Fibroblast of skin of right quadriceps (primary cell): ENCODE measurements around the gene ELAVL2.

ENCODE experiments used
- DNase-seq: peaks from one replicate; pipeline ENCODE4 v3.0.0-alpha.2; 2013

Gene ELAVL2

GRCh38 chr9:23821375-23822181, 4.5 kb downstream of the ELAVL2 start:
- DNase-seq = peak; percentile 35

GRCh38 chr9:23820451-23821374, 5.3 kb downstream of the ELAVL2 start:
- DNase-seq = no peak

GRCh38 chr9:23819403-23819802, 6.6 kb downstream of the ELAVL2 start:
- no peak for DNase-seq

DNA sequence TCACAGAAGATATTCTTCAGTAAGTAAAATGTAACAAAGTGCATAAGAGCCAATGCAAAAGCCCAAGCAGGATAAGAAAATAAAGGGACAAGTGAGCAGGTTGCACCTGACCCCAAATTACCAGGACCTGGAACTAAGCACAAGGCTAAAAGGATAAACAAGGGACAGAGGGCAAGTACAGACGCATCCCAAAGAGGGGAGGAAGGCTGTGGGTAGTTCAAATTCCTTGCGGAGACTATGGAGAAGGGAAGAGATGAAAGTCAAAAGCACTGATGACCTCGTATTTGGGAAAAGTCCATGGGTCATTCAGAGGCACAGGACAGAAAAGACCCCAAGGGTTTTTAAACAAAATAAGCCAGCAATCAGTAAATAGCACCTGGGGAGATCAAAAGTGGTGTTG, 11.8 kb downstream of the ELAVL2 start:
- no peak for DNase-seq

GRCh38 chr9:23812673-23813072, 13.4 kb downstream of the ELAVL2 start:
- DNase-seq = no peak

DNA sequence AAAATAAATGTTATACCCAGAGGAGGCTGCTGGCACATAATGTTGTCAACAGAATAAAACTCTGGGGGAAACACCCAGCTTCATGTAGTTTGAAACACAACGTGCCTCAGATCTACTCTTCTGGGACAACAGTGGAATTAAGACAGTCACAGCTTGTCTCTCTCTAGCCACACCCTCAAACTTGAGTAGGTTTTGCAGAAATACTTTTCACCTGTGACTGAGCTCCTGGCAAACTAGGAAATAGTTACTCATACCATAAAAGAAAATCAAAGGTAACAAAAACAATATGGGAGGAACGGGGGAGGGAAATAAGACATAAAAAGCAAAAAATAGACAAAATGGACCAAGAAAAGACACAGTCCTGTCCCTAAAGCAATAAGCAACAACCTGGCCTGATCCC, 14.4 kb downstream of the ELAVL2 start:
- DNase-seq = no peak

DNA sequence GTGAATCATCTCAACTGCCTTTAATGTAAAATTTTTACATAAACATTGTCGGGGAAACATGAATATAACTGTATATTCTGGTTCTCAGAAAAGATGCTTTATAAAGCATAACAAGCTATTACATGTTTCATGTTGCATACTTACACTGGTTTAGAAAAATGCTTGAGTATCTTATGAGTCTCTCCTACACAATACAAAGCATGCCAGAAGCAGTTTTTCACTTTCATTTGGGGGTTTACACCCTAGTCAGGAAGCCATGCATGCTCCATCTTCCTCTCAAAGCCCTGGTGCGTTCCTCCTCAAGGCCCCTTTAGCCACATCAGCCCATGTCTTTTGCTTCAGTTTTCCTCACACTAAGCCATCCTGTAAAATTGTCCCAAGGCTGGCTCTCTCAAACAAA, 22.8 kb downstream of the ELAVL2 start:
- no peak for DNase-seq

DNA sequence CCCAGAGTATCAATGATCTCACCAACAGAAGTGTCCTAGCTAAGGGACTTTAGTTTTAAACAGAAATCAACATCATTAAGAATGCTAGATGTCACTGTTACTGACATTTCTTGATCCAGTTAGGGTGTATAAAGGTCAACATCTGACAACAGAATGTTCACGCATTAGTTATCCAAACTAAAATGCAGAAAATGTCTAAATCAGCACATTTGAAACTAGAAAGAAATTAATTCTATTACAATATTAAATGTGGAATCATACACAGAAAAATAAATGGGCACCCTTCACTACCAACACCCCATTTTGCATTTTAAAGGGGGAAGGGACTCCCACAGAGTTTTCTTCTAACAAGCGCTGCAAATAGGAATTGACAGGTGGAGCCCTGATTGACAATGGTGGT, 24.5 kb downstream of the ELAVL2 start:
- DNase-seq = no peak

DNA sequence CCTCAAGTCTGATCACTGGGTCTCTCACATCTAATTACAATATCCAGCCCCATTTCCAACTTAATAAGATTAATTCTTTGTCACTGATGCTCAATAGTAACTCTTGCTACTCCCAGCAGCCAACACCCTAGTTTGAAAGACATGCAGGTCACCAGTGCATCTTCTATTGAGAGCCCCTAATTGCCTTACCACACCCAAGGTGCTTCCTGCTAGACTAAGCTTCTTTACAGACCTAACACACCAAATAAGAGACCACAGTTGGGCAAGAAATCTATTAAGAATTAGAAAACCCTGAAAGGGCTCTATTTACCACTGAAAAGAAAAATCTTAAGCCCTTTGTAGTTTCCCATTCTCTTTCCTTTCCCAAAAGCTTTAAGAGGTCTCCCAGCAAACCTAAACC, 26.5 kb downstream of the ELAVL2 start:
- no peak for DNase-seq

DNA sequence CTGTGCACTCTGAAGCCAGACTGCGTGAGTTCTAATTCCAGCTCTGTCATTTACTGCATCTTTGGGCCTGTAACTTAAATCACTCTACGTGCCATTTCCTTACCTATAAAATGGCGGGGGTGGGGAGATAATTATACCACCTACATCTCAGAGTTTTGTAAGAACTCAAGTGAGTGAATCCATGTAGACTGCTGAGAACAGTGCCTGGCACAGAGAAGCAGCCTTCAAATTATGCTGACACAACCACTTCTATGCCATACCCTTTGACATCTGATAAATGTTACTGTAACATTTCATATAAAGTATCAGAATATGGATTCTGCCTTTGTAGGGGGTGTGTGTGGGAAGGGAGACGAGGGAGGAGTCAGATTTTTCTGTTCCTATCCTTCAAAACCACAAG, 27.7 kb downstream of the ELAVL2 start:
- DNase-seq = no peak

GRCh38 chr9:23796209-23796608, 29.8 kb downstream of the ELAVL2 start:
- DNase-seq = no peak

DNA sequence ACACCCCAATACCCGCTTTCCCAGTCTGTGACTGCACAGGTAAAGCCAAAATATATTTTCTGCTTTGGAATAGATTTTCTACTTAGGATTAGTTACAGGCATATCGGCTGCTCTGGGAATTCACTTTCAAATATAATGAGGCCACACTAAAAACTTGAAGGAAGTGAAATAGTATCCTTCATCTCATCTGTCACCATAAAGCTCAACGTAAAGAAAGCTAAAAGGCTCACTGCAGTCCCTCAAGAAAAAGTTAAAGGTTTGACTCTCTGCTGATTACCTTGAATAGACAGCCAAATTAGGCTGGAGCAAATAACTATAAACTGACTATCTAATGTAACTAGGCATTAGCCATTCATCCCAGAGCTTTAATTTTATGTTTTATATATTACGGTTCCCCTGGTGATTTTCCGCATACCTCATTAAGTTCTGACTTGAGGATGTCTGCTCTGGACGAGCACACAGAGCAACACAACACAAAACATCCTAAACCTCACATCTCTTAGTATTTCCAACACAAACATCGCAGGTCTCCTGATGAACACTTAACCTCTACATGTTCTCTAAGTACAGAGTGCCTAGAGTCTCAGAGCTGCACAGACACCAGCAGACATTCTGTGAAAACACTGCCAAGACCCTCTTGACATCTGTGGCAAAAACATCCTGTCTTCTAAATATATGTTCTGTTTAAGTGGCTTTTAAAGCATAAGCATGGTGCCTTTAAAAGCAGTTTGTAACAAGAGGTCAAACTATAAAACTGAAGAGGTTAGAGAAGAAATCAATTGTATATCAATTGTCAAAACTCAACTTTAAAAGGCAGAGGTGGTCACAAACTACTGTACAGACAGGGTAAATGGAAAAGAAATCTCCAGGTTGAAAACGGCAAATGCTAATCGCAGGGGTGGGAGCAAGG, 35.4 kb downstream of the ELAVL2 start:
- no peak for DNase-seq

DNA sequence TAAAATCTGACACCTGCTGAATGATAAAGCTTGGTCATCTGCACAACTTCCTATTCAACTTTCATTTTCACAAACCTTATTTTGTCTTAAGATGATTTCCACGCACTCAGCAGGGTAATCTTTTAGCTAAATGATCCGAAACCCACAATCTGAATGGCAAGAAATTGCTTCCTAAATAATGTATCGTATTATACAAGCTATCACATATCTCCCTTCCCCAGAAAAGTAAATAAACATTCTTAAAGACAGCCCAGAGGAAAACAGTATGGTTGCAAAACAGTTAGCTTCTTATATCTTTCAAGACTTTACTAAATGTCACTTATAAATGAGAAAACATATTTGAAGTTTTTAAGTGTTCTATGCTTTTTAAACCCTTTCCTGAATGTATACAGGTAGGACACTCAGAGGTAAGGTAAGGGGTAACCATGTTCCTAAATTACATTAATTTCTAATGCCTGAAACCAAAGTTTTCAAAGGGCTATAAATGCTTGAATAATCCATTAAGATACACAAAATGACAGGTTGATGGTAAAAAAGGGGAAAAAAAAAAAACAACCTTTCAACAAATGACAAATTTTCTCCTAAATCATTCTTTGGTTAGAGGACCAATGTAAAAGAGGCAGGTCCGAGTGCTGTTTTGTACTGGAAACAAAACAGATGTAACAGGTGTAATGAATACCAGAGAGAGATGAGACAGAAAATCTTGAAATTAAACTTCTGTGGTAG, 36.3 kb downstream of the ELAVL2 start:
- DNase-seq = no peak

DNA sequence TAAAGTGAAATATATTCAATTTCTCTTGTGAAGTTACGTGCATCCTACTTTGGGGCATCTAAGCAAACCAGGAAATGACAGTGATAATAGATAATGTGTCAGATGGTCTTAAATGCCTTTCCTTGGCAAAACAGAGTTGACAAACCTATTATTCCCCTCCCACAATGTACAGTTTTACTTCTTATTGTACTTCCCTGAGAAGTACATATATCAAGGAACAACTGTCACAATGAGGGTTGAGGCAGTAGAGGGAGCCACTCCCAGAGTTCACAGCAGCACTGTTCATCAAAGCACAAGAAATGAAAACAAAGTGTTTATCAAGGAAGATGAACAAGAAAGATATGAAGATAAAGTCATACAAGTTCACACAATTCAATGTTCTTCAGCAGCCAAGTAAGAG, 41.1 kb downstream of the ELAVL2 start:
- DNase-seq = no peak

GRCh38 chr9:23783509-23783908, 42.5 kb downstream of the ELAVL2 start:
- DNase-seq = peak; percentile 6

GRCh38 chr9:23779220-23779619, 46.8 kb downstream of the ELAVL2 start:
- DNase-seq = peak; percentile 21

DNA sequence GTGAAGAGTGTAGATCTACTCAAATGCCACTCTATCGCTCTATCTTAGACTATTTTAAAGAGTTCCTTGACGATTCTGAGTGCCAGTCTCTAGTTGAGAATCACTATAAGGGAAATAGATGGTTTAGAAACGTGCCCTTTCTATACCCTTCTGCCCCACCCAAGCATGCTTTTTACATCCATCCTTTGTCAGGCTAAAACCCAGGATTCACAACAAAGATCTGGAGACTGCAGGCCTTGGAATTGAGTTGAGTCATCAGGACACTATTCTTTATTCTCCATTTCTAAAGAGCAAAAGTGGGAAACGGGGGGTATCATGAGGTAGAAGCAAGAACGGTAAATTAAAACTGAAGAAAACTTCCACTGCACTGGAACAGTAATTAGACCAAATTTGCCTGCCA, 48.7 kb downstream of the ELAVL2 start:
- no peak for DNase-seq

- DNase-seq = no peak
Measured at GRCh38 chr9:23775549-23775948, 50.5 kb downstream of the ELAVL2 start.

DNA sequence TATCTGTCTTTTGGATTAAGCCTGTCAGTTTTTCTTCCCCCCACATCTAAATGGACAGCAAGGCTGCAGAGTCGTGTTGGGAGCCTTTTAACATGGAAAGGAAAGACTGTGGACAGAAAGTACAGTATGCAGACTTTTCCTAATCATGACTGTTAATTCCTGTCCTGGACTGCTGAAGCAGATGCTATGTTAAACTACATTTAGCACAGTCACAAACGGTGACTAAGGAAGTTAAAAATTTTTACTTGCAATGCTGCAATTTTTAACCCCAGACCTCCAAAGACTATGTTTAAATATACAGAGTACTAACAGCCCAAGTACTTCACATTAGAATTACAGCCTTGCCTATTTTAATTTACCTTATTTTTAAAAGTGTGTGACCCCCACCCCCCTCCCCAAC, 51.8 kb downstream of the ELAVL2 start:
- peak; percentile 57 for DNase-seq

GRCh38 chr9:23772385-23772783, 53.7 kb downstream of the ELAVL2 start:
- DNase-seq = no peak

DNA sequence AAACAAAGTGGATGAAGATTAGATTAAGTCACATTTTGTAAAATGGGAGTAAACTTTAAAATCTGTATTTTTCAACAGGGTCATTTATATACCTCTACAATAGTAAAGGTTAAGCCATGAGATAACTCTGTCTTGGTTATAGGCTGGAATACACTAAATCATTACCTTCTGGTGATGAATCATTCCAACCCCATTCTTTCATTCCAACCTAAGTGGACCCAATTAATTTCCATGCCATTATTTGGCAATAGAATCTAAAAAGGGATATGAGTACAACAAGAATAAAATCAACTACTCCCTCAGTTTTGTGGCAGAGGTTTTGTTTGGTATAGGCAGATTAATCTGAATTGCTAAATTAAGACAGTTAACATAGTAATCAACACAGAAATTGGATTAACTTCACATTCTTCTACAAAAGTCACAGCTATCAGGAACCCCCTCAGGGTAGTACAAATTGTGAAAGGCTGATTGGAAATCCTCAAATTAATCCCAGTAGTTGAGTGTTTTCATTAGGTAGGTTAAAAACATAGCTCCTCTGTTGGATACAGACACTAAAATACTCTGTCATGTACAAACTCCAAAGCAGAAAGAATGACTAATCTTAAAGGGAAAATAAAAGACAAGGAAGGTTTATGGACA, 54.2 kb downstream of the ELAVL2 start:
- DNase-seq = peak; percentile 38
